HG03378 (cell line): ENCODE measurements around the gene MFN1.
"Not testable (repeated sequence)": the region's sequence is repeated elsewhere in the genome, so short reads cannot be mapped to it uniquely, and the experiment has no call there.

Experiments used
- ATAC-seq: cut with Tn5 transposase; IDR thresholded peaks from one replicate; pipeline ENCODE4 v1.9.1; 2021; ENCODE audit warnings: mild to moderate bottlenecking, moderate library complexity; ENCODE audit not compliant: unreplicated experiment

MFN1 gene

DNA sequence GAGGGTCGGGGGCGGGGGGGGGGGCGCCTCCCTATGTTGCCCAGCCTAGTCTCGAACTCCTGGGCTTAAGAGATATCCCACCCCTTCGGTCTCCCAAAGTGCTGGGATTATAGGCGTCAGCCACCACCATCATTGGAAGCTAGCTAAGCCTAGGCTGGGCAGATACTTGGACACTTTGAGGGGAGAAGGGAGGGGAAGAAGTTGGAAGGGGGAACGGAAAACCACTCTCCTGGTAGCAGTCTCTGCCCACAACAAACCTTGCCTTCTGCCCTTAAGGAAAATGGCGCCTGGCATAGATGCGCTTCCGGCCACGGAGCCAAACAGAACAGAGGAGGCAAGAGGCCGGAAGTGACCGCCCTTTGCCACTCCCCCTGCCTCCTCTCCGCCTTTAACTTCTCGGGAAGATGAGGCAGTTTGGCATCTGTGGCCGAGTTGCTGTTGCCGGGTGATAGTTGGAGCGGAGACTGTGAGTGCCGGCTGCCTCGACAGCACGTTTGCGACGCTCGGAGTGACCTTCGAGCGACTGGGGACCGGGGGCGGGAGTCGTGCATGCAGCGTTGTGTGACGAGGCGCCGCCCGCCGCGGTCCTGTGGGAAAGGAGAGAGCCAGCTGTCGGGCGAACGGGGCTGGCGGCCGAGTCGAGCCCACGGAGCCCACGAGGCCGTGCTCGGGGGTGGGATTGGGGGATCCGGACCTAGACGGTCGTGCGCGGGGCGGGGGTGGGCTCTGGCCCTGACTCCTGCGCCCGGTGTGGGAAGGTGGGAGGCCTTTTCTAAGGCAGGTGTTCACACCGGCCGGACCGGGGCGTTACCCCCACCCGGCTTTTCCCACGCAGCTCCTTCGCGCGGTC is at the start of gene MFN1:
Gene MFN1 (plus strand): TSS at position 365 of the 850 bp plus-strand sequence. CDS start 1,143 bp downstream, outside the sequence.
- ATAC-seq, result peak; percentile 91

- no peak for ATAC-seq
Measured at GRCh38 chr3:179297971-179298725, 49.4 kb upstream of the MFN1 start.

GRCh38 chr3:179299316-179299715 is 48.2 kb upstream of the MFN1 start:
- no peak for ATAC-seq

DNA sequence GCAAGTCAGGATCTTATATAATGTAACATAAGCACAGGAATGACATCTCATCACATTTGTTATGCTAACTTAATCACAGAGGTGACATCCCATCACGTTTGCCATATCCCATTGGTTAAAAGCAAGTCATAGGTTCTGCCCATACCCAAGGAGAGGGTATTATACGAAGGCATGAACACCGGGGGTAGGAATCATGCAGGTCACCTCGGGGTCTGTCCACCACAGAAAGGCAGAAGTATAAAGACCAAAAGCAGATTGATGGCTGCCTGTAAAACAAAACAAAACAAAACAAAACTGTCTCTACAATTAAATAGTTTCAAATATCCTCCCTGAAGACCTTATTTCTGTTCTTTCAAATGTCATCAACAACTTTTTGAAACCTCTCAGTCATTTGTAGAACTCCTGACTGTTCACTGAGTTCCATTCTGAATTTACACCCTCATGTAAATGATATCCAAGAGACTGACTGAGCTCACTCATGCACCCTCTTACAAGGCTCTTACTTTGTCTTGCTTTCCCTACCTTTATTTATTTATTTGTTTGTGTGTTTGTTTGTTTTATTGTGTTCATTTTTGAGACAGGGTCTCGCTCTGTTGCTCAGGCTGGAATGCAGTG is 47.4 kb upstream of the MFN1 start:
- ATAC-seq, result peak; percentile 65

DNA sequence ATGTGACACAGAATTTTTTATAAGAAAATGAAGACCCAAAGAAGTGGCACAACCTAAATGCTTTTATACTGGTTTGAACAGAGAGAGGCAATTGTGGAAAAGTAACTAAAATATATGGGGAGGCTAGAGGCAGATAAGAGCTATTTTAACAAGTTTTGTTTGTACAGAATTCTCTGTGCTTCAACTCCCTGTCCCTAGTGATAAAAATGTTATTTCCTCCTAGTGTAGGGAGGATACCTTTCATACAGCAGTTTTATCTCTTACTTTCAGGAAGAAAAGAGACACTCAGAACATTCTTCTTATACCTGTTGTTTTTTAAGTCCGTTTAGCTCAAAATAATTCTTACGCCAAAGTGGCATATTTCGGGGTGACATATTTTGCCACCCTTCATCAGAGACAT is 45.9 kb upstream of the MFN1 start:
- no peak for ATAC-seq

DNA sequence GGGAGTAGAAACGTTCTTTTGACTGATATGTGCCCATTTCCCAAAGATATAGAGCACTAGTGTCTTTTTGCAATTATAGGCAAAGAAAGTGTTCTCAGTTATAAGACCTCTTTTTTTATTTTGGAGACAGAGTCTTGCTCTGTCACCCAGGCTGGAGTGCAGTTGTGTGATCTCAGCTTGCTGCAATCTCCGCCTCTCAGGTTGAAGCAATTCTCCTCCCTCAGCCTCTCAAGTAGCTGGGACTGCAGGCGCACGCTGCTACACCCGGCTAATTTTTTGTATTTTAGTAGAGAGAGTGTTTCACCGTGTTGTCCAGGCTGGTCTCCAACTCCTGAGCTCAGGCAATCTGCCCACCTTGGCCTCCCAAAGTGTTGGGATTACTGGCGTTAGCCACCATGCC is 45.4 kb upstream of the MFN1 start:
- no peak for ATAC-seq

- no peak for ATAC-seq
Measured at GRCh38 chr3:179304605-179305004, 42.9 kb upstream of the MFN1 start.

GRCh38 chr3:179307362-179307761 is 40.1 kb upstream of the MFN1 start:
- not testable (repeated sequence) for ATAC-seq

GRCh38 chr3:179308001-179308400 is 39.5 kb upstream of the MFN1 start:
- ATAC-seq, result no peak

DNA sequence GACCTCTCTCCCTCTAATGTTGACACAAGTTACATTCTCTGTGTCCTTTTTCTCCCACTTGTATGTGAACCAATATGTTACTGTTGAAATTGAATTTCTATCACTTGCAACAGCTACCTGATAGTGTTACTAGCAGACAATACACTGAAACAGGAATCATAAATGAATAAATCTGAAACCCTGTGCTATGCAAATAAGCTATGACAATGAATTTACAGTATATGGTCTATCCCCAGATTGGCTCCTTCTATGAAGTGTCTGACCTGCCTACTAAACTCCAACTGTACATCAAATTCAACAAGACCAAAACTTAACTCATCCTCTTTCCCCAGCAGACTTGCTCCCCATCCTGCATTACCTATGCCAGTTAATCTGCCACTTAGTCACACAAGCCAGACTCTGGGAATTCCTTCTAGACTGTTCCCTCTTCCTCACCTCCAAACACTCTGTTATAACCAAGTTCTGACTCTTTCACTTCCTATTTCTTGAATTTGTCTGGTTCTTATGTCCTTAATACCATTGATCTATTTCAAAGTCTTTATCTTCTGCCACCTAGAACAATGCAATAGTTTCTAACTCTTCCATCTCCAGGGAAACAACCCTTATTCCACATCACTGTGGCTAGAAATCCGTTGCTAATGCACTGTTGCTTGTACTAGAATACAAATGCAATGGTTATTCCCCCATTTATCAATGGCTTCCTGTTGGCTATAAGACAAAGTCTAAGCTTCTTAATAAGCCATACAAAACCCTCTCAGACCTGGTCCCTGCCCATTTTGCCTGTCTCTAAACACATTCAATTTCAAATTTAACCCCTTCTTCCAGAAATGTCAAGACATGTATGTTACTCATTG is 38.1 kb upstream of the MFN1 start:
- peak; percentile 92 for ATAC-seq

DNA sequence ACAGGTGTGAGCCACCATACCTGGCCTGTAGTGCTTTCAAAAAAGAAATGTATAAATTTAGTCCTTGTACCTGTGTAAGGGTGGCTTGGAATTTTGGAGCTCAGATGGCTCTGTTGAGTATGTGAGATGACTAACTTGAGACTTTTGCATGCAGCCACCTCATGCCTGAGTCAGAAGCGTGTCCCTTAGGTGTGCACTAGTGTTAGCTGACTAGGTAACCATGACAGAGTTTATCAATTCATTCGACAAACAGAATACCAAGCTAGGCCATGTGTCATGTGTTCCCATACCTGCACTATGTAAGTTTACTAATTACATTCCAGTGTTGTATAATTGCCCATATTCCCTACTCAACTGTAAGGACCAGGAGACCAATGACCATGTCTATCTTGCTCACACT is 28.6 kb upstream of the MFN1 start:
- ATAC-seq, result no peak

DNA sequence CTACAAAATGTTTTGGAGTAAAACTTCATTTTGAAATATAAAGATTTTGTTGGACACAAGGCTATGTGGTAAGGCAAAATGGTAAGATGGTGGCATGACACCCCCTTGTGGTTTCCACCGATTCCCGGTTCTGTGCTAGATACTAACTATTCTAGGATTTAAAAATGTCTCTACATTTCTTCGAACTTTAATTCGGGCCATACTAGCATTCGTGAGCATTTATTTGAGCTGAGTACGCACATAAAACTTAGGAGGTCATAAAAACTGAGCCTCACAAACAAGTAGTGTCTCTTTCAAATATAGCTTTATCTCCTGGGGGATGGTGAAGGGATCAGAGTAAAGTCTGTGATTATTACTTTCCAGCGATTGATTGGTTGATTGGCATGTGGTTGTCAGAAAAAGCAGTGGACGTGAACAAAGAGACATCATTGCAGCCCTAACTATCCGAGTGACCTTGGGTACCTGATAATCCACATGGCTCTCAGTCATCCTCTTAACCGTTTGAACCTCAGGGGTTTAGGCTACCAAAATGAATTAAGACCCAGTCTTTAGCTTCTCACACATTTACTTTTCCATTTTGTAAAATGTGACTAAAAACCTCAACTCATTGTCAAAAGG is 25.7 kb upstream of the MFN1 start:
- no peak for ATAC-seq

- ATAC-seq, result peak; percentile 64
Measured at GRCh38 chr3:179322286-179323196, 25.0 kb upstream of the MFN1 start, which contains the start of gene ZNF639. Gene ZNF639 (plus strand): TSS chr3:179323031. CDS start chr3:179328294, 5,263 bp downstream.

DNA sequence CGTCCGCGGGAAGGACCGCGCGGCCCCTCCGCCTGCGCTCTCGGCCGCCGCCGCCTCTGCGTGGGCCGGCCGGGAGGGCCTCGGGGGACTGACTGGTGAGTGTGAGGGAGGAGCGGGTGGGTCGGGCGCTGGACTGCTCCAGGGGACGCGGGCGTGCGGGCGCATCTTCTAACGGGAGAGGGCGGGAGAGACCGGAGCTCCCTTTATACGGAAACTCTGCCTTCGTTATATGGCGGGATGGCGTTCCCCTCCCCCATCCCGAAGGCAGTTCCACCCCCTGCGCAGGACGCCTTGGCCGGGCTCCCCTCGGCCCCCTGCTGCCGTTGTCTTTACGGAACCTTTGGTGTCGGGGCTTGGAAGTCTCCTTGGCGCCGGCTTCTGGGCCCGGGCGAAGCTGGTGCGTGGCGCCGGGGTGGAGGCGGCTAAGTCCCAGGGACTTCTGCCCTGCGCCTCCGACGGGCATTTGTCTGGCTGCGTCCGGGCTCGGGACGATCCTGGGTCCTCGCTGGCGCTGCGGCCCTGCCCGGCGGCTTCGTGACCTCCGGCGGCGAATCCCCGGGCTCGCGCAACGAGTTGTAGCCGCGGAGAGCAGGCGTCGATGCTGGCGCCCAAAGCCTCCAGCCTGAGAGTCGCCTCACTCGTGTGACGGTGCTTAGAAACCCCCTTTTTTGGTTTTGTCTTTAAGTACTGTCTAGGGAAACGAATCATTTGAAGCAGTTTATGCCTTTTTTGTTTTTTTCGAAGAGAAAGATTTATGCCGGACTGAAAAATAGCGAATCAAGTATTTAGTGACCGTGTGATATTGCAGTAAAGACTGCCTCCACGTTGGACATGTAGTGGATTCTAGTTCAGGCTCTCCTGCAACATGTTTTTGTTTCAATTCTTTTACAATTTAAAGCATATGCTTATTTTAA is 24.1 kb upstream of the MFN1 start:
- ATAC-seq, result peak; percentile 33

- no peak for ATAC-seq
Measured at GRCh38 chr3:179324270-179324754, 23.2 kb upstream of the MFN1 start.

DNA sequence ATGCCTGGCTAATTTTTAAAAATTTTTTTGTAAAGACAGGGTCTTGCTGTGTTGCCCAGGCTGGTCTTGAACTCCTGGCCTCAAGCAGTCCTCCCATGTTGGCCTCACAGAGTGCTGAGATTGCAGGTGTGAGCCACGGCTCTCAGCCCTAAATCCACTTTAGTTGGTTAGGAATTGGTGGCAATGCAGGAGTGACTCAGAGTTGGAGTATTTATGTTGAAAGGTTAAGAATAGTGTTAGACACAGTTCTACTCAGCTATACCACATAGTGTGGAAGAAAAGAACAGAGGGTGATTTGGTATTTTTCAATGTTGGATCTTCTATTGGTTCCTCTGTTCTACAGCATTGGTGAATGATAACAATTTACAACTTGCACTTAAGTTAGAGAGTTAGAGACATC is 17.1 kb upstream of the MFN1 start:
- no peak for ATAC-seq

- ATAC-seq, result no peak
Measured at GRCh38 chr3:179332240-179332639, 15.3 kb upstream of the MFN1 start.

DNA sequence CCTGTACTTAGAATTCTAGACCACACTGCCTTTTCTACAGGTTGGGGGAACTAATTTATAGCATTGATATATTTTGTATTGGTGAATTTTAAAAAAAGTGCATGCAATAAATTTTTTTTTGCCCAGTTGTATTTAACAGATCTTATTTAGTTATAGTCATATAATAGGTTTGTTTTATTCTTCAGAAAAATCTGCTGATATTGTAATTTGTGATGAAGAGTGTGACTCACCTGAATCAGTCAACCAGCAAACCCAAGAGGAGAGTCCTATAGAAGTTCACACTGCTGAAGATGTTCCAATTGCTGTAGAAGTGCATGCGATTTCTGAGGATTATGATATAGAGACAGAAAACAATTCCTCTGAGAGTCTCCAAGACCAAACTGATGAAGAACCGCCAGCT is 14.4 kb upstream of the MFN1 start:
- ATAC-seq, result no peak
